Right lobe of liver (tissue), 6 donors: ENCODE measurements around the gene ERCC3. TPM values are rescaled to one million over a fixed set of nuclear protein-coding genes. Genes with fewer than 3 reads are reported as not detected.

Source experiments
- ATAC-seq, 4 donors: fragments of 200-7000 bp; cut with Tn5 transposase; one replicate each; pipeline ENCODE4 v1.9.1; 2020; ENCODE audit warnings: mild to moderate bottlenecking in 4 of 4, moderate library complexity in 4 of 4
- DNase-seq, 3 donors: peaks; one replicate each; pipeline ENCODE4 v3.0.0-alpha.2; 2020
- H3K27ac ChIP-seq, 3 donors: fragments of 200-600 bp; one replicate each; pipeline ENCODE4 v1.8.0; 2022
- H3K27me3 ChIP-seq, 2 donors: fragments of 200-600 bp; one replicate each; pipeline ENCODE4 v1.8.0; 2022
- H3K36me3 ChIP-seq, 4 donors: fragments of 200-600 bp; sonication (generic) in 1 of 4; one replicate each; pipeline versions ENCODE4 v1.5.1 to v1.8.0; 2017 to 2022; ENCODE audit warnings: control low read depth in 1 of 4
- H3K4me1 ChIP-seq, 4 donors: fragments of 200-600 bp; sonication (generic) in 1 of 4; one replicate each; pipeline versions ENCODE4 v1.5.1 to v1.8.0; 2017 to 2022; ENCODE audit warnings: control low read depth in 1 of 4
- H3K4me3 ChIP-seq, 3 donors: fragments of 200-600 bp; one replicate each; pipeline ENCODE4 v1.8.0; 2022
- H3K9me3 ChIP-seq, 4 donors: fragments of 200-600 bp; sonication (generic) in 1 of 4; one replicate each; pipeline versions ENCODE4 v1.5.1 to v1.8.0; 2017 to 2022; ENCODE audit warnings: control low read depth in 1 of 4
- POLR2A ChIP-seq: fragments of 450-650 bp; IDR thresholded peaks from one replicate; pipeline ENCODE4 v1.6.1; 2017; ENCODE audit warnings: antibody characterized with exemption, mild to moderate bottlenecking
- WGBS: methylation state at CpG from one replicate; pipeline ENCODE4 v1.1.6; 2018; ENCODE audit warnings: low coverage, low lambda C conversion rate; ENCODE audit not compliant: insufficient coverage; ENCODE audit errors: missing lambda C conversion rate; 5-methylcytosine and 5-hydroxymethylcytosine counted together
- intact Hi-C, 2 donors: fragments of 100-400 bp; cut with DNase I; formaldehyde crosslinking; loops; one replicate each; pipeline versions ENCODE4 v1.11.2 to v1.14.1; 2022
- total RNA-seq, 6 experiments: library from RNA; depleted of rRNA in 2 of 6; stranded (reverse); fragments of >200 nt in 2 of 6; fragmentation: NEBNext Ultra II Directional in 3 of 6; extraction: Animal tissue kit (Norgen Biotek cat#: 25700) in 3 of 6; gene quantifications; one replicate each; pipeline versions ENCODE4 v1.1.0 to v1.2.4, GENCODE V29; 2016 to 2023
- TF ChIP-seq, protein P1 (sequence below), 4 donors: fragments of 200-600 bp in 3 of 4; fragments of 450-650 bp in 1 of 4; IDR thresholded peaks; one replicate each; pipeline versions ENCODE4 v1.5.1 to v1.8.0; 2016 to 2022; ENCODE audit warnings: antibody characterized with exemption in 4 of 4, mild to moderate bottlenecking in 2 of 4
- donor health status: DM: no; HTN: yes; CAD: no.
- donor health status: DM: no; HTN: no; CAD: no.
- donor health status: DM: no; HTN: no; CAD: no.
- donor health status: DM: no; HTN: yes; CAD: no.
- donor health status: DM: no; HTN: yes; CAD: no.

ERCC3 gene
- total RNA-seq, 6 experiments from 2014 or later, result 13.5 to 17.3 (median 16.0) TPM

DNA sequence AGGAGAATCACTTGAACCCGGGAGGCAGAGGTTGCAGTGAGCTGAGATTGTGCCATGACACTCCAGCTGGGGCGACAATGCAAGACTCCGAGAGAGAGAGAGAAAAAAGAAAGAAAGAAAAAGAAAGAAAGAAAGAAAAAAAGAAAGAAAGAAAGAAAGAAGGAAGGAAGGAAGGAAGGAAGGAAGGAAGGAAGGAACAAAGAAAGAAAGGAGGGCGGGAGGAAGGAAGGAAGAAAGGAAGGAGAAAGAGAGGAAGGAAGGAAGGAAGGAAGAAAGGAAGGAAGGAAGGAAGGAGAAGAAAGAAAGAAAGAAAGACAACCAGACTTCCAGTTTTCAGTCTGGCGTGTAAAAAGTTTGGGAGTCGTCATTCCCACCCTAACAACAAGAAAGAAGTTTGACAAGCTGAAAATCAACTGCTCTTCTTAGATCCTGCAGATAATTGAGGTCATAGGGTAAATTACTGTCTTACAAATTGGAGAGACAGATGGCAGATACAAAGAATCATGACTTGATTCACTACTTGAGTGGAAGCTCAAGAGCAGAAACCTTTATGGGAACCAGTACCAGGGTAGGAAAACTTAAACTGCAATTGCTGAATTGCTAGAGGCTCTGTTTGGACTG is 58.8 kb downstream of the ERCC3 start:
- DNase-seq (no peak), ATAC-seq (no peak)
- Histone ChIP-seq H3K4me3 (no peak overlapping the region), H3K36me3 (no peaks in the 10 kb centered on the region), H3K27me3 (no peaks in the 10 kb centered on the region), H3K4me1 (peaks cover 0 to 14% (median 6%) of the 10 kb centered on the region in 4 donors), H3K27ac (no peak overlapping the region), H3K9me3 (no peaks in the 10 kb centered on the region)
- no peak for TF ChIP-seq POLR2A
- TF ChIP-seq, protein P1, sequence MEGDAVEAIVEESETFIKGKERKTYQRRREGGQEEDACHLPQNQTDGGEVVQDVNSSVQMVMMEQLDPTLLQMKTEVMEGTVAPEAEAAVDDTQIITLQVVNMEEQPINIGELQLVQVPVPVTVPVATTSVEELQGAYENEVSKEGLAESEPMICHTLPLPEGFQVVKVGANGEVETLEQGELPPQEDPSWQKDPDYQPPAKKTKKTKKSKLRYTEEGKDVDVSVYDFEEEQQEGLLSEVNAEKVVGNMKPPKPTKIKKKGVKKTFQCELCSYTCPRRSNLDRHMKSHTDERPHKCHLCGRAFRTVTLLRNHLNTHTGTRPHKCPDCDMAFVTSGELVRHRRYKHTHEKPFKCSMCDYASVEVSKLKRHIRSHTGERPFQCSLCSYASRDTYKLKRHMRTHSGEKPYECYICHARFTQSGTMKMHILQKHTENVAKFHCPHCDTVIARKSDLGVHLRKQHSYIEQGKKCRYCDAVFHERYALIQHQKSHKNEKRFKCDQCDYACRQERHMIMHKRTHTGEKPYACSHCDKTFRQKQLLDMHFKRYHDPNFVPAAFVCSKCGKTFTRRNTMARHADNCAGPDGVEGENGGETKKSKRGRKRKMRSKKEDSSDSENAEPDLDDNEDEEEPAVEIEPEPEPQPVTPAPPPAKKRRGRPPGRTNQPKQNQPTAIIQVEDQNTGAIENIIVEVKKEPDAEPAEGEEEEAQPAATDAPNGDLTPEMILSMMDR (IDR thresholded peaks at IDR 0.05), result no peak
- intact Hi-C loops, result no loop called here
- 86% methylated on average over 6 of the region's 6 CpGs for WGBS

DNA sequence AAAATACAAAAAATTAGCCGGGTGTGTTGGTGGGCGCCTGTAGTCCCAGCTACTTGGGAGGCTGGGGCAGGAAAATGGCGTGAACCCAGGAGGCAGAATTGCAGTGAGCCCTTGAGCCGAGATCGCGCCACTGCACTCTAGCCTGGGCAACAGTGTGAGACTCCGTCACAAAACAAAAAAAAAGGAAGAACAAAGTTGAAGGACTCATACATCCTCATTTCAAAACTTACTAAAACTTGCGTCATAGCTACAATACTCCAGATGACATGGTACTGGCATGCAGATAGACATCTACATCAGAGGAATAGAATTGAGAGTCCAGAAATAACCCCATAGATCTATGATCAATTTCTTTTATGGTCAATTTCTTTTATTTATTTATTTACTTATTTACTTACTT is 60.2 kb downstream of the ERCC3 start:
- intact Hi-C loops, result no loop called here
- DNase-seq, result no peak
- ATAC-seq, result no peak
- H3K27me3 ChIP-seq, result no peaks in the 10 kb centered on the region
- no peaks in the 10 kb centered on the region for H3K9me3 ChIP-seq
- H3K36me3 ChIP-seq, result no peaks in the 10 kb centered on the region
- no peak overlapping the region for H3K4me3 ChIP-seq
- H3K27ac ChIP-seq, result no peak overlapping the region
- no peak for TF ChIP-seq POLR2A
- TF ChIP-seq, protein P1 (IDR thresholded peaks at IDR 0.05), result no peak
- WGBS, result 74% methylated on average over 7 of the region's 8 CpGs
- peaks cover 0 to 14% (median 6%) of the 10 kb centered on the region in 4 donors for H3K4me1 ChIP-seq

DNA sequence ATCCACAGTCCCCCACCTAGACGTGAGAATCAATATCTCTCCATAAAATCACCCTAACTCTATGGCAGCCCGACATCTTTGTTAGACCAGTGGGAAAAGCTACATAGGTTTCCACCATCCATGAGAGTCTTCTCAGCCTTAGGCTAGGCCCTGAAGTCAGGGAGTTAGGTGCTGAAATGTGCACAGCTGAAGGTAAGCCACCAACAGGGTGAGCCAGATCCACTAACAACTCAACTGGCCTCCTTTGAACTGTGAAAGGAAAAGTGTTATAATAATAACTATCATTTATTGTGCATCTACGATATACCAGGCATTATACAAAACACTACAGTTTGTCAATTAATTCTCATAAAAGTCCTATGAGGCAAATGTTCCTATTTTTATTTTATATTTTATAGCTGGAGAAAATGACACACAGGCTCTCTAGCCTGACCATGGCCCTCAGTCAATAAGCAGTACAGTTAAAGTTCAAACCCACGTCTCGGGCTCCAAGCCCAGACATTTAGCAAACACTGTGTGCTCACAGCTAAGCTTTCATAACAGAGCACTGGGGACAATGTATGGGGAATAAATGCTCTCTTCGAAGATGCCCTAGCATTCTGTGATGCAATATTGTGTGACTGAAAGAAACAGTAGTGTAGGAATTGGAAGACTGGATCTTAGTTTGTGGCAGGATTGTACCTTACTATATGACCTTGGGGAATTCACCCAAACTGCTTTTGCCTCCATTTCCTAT is 62.6 kb downstream of the ERCC3 start:
- H3K9me3 ChIP-seq, result no peaks in the 10 kb centered on the region
- DNase-seq (peak in 2 of 3 donors; percentile 52 to 84), ATAC-seq (peak; percentile 93 to 97 (median 96))
- intact Hi-C loops, result no loop called here
- H3K36me3 ChIP-seq, result no peaks in the 10 kb centered on the region
- H3K4me1 ChIP-seq, result peaks cover 0 to 19% (median 6%) of the 10 kb centered on the region in 4 donors
- no peak overlapping the region for H3K4me3 ChIP-seq
- TF ChIP-seq POLR2A, result no peak
- TF ChIP-seq, protein P1 (IDR thresholded peaks at IDR 0.05), result peak in 1 of 4 donors; percentile 25
- H3K27me3 ChIP-seq, result no peaks in the 10 kb centered on the region
- WGBS, result 40% methylated on average over 6 of the region's 6 CpGs
- peak overlapping the region in 2 of 3 donors; percentile 24 to 55 for H3K27ac ChIP-seq

DNA sequence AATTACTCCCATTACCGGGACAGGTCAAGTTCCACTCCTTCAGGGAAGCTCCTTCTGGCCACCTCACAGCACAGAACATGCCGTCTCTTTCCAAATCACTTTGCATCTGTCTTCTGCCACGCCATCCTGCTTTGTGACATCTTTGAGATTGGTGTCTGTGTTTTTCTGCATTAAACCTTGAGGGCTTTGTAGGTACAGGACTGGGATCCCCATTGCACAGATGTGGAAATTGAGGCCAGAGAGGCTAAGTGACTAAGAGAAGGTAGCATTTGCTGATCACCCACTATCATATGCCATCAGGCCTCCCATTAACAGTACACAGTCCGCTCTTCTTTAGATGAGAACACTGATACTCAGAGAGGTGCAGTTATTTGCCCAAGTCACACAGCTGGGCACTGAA is 64.4 kb downstream of the ERCC3 start:
- no peaks in the 10 kb centered on the region for H3K27me3 ChIP-seq
- no peak for DNase-seq
- H3K27ac ChIP-seq, result no peak overlapping the region
- no peaks in the 10 kb centered on the region for H3K36me3 ChIP-seq
- peaks cover 0 to 22% (median 8%) of the 10 kb centered on the region in 4 donors for H3K4me1 ChIP-seq
- ATAC-seq, result no peak
- TF ChIP-seq, protein P1 (IDR thresholded peaks at IDR 0.05), result no peak
- TF ChIP-seq POLR2A, result no peak
- WGBS, result 79% methylated on average over 4 of the region's 4 CpGs
- no peaks in the 10 kb centered on the region for H3K9me3 ChIP-seq
- no peak overlapping the region for H3K4me3 ChIP-seq
- intact Hi-C loops, result no loop called here
